ENCODE data around the gene TMEM87B.
"Not testable (repeated sequence)": the region's sequence is repeated elsewhere in the genome, so short reads cannot be mapped to it uniquely, and the experiment has no call there.

Gene TMEM87B

DNA sequence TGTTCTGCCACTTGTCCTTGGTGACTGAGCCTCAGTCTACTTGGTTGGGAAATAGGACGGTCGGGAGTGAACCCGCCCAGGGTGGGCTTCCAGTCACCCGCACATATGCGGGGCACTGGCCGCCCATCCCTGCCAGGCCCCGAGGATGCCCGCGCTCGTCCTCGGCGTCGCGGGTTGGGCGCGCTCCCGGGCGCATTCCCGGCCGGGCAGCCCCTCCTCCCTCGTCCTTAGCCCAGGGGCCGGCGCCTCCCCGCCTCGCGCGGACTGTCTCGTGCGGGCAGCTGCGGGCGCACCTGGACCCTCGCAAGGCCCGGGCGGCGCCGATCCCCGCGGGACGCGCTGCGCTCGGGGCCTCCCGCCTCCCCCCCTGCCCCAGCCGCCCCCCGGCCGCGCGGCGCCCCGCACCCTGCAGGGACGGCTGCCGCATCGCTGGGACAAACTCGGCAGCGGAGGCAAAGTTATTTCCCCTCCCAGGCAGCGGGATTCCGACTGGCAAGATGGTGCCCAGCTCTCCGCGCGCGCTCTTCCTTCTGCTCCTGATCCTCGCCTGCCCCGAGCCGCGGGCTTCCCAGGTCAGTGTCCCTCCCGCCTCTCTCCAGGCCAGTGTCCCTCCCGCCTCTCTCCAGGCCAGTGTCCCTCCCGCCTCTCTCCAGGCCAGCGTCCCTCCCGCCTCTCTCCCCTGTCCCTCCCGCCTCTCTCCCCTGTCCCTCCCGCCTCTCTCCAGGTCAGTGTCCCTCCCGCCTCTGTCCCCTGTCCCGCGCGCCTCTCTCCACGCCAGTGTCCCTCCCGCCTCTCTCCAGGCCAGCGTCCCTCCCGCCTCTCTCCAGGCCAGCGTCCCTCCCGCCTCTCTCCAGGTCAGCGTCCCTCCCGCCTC lies 83.3 kb downstream of the TMEM87B start, which contains the start of gene FBLN7:
TSS of gene FBLN7 (plus strand) at position 227 of the 874 bp plus-strand sequence. CDS start at position 498, 271 bp downstream.
- no peak for TF ChIP-seq CTCF (conservative IDR thresholded peaks at IDR 0.05; ENCODE audit: low read length)
- peak; percentile 13 for DNase-seq (ENCODE audit: low read depth)
- H3K4me3 ChIP-seq (ENCODE audit: low read length), result peak within 1 kb of the TSS; percentile 69

GRCh38 chr2:112139033-112139614 lies 84.1 kb downstream of the TMEM87B start:
- not testable (repeated sequence) for DNase-seq (ENCODE audit: low read depth)
- H3K4me3 ChIP-seq (ENCODE audit: low read length), result 0 out of 2 replicates have a peak overlapping the region, but pooled peaks have one; percentile 15

DNA sequence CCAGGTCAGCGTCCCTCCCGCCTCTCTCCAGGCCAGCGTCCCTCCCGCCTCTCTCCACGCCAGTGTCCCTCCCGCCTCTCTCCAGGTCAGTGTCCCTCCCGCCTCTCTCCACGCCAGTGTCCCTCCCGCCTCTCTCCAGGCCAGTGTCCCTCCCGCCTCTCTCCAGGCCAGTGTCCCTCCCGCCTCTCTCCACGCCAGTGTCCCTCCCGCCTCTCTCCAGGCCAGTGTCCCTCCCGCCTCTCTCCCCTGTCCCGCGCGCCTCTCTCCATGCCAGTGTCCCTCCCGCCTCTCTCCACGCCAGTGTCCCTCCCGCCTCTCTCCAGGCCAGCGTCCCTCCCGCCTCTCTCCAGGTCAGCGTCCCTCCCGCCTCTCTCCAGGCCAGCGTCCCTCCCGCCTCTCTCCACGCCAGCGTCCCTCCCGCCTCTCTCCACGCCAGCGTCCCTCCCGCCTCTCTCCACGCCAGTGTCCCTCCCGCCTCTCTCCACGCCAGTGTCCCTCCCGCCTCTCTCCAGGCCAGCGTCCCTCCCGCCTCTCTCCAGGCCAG lies 84.7 kb downstream of the TMEM87B start:
- H3K4me3 ChIP-seq (ENCODE audit: low read length), result not testable (repeated sequence)

GRCh38 chr2:112140205-112140802 lies 85.2 kb downstream of the TMEM87B start:
- H3K4me3 ChIP-seq (ENCODE audit: low read length), result peak overlapping the region; percentile 29
- TF ChIP-seq CTCF (conservative IDR thresholded peaks at IDR 0.05; ENCODE audit: low read length), result no peak
- no peak for DNase-seq (ENCODE audit: low read depth)

More for the DNA sequence above, 84.7 kb downstream of the TMEM87B start:
- DNase-seq (ENCODE audit: low read depth), result not testable (repeated sequence)

DNA sequence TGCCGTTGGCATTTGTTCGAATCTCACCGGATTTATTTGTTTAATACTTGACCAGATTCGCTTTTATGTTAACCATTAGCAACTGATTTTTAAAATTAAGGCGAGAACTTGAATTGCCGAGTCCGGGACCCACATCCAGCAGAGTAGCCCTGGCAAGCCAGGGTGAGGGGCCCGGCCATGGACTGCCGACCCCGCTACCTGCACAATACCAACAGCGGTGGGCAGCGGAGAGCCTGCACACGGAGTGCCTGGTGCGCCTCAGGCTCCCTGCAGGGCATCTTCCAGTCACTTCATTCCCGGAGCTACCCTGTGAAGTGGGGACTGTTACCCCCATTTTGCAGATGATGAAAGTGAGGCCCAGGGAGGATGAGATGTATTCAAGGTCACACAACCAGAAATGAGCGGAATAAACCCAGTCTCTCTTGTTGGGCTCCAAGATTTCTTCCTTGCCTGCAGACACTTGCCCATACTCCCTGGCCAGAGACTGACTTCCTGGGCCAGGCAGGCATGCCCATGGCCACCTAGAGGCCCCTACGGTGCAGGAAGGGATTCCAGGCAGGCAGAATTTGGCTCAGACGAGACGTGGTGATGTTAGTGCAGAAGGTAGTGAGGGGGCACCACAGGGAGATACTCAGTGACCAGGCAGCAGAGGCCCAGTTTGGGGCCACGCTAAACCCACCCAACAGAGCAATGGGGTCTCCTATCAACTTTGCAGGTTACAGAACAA lies 86.0 kb downstream of the TMEM87B start:
- TF ChIP-seq CTCF (conservative IDR thresholded peaks at IDR 0.05; ENCODE audit: low read length), result no peak
- no peak for DNase-seq (ENCODE audit: low read depth)
- no peak overlapping the region for H3K4me3 ChIP-seq (ENCODE audit: low read length)

- DNase-seq (ENCODE audit: low read depth), result no peak
- H3K4me3 ChIP-seq (ENCODE audit: low read length), result no peak overlapping the region
- TF ChIP-seq CTCF (conservative IDR thresholded peaks at IDR 0.05; ENCODE audit: low read length), result no peak
Measured at GRCh38 chr2:112141626-112142007, 86.5 kb downstream of the TMEM87B start.

- no peak for DNase-seq (ENCODE audit: low read depth)
- H3K4me3 ChIP-seq (ENCODE audit: low read length), result no peak overlapping the region
- TF ChIP-seq CTCF (conservative IDR thresholded peaks at IDR 0.05; ENCODE audit: low read length), result no peak
Measured at GRCh38 chr2:112142525-112143078, 87.5 kb downstream of the TMEM87B start.
